Kidney (tissue), 22 donors: ENCODE measurements around the gene MCEE. TPM values are rescaled to one million over a fixed set of nuclear protein-coding genes. Genes with fewer than 3 reads are reported as not detected.
"Not testable (repeated sequence)": the region's sequence is repeated elsewhere in the genome, so short reads cannot be mapped to it uniquely, and the experiment has no call there.

Experiments used
- DNase-seq, 5 donors: peaks; one replicate each; pipeline ENCODE4 v3.0.0-alpha.2; 2013 to 2020
- FAIRE-seq: peaks from 2 replicates; lab custom pipeline; 2012; peaks lifted over from hg19 to GRCh38; lab: Jason Lieb, UNC
- H3K27ac ChIP-seq, 2 donors: one replicate each; pipeline ENCODE4 v1.7.0; 2013; ENCODE audit warnings: low read depth in 2 of 2, low read length in 2 of 2, inconsistent platforms in 1 of 2
- H3K27me3 ChIP-seq: one replicate; pipeline ENCODE4 v1.7.1; 2013; ENCODE audit warnings: low read length, inconsistent platforms; ENCODE audit not compliant: control insufficient read depth, insufficient read depth
- H3K36me3 ChIP-seq, 3 donors: one replicate each; pipeline versions ENCODE4 v1.7.0 to v1.7.1; 2013; ENCODE audit warnings: low read length in 3 of 3, control low read depth in 1 of 3, inconsistent platforms in 1 of 3; ENCODE audit not compliant: insufficient read depth in 3 of 3, control insufficient read depth in 2 of 3
- H3K4me1 ChIP-seq, 3 donors: one replicate each; pipeline versions ENCODE4 v1.7.0 to v1.7.1; 2013; ENCODE audit warnings: low read length in 3 of 3, inconsistent platforms in 1 of 3, low read depth in 1 of 3; ENCODE audit not compliant: control insufficient read depth in 2 of 3, insufficient read depth in 2 of 3
- H3K4me3 ChIP-seq, 3 donors: one replicate each; pipeline versions ENCODE4 v1.7.0 to v1.8.1; 2013; ENCODE audit warnings: low read length in 3 of 3, control low read depth in 1 of 3, inconsistent platforms in 1 of 3
- H3K9ac ChIP-seq, 3 donors: one replicate each; pipeline versions ENCODE4 v1.7.0 to v1.7.1; 2013; ENCODE audit warnings: low read length in 3 of 3, control low read depth in 1 of 3, inconsistent platforms in 1 of 3
- H3K9me3 ChIP-seq, 3 donors: one replicate each; pipeline versions ENCODE4 v1.7.0 to v1.7.1; 2013; ENCODE audit warnings: low read length in 3 of 3, control low read depth in 1 of 3, inconsistent platforms in 1 of 3; ENCODE audit not compliant: control insufficient read depth in 2 of 3, insufficient read depth in 1 of 3
- intact Hi-C: fragments of 100-400 bp; cut with DNase I; formaldehyde crosslinking; loops from one replicate; pipeline ENCODE4 v1.11.1; 2022
- long read RNA-seq, 10 donors: library from polyadenylated mRNA in 1 of 10; unstranded in 1 of 10; transcript quantifications; one replicate each; pipeline ENCODE4 v2.0.0 and lab custom pipeline, GENCODE V29; 2021 to 2026
- polyA plus RNA-seq: library from polyadenylated mRNA; stranded (reverse); fragments of 350-450 nt; fragmentation: Illumina TruSeq; extraction: RNeasy Lipid Tissue Mini Kit (QIAGEN cat#74804); gene quantifications from one replicate; pipeline ENCODE4 v1.2.3, GENCODE V29; 2014; ENCODE audit warnings: low read depth, low replicate concordance; ENCODE audit not compliant: insufficient read depth
- total RNA-seq: library from RNA; stranded (reverse); fragmentation: NEBNext Ultra II Directional; extraction: Animal tissue kit (Norgen Biotek cat#: 25700); gene quantifications from one replicate; pipeline ENCODE4 v1.2.1, GENCODE V29; 2021
- TF ChIP-seq, protein P1 (sequence below): IDR thresholded peaks from 3 replicates; pipeline ENCODE4 v1.5.1; 2012; ENCODE audit warnings: mild to moderate bottlenecking, moderate library complexity, borderline replicate concordance; ENCODE audit not compliant: insufficient read depth; ENCODE audit errors: extremely low read depth
- donor health status: control.
- donor health status: control.
- donor health status: control.
- donor health status: control.
- donor health status: control.
- donor health status: DM: yes; HTN: yes; CAD: no.
- donor health status: Normal renal cell carcinoma (clear cell type).

MCEE gene
- 20.3 TPM for total RNA-seq
- 29.0 TPM for polyA plus RNA-seq
- long read RNA-seq, donor 1, transcript MCEE-201 (3 exons, 835 nt), result major isoform, 6 of 7 reads
- long read RNA-seq, donor 1, partial matches to known transcripts, result 0 of 7 reads
- long read RNA-seq, donor 1, other reads (novel, unspliced or antisense), result 0 of 7 reads
- long read RNA-seq, donor 2, transcript MCEE-201 (3 exons, 835 nt), result major isoform, 7 of 7 reads
- long read RNA-seq, donor 2, partial matches to known transcripts, result 0 of 7 reads
- long read RNA-seq, donor 2, other reads (novel, unspliced or antisense), result 0 of 7 reads
- long read RNA-seq, donor 3, transcript MCEE-201 (3 exons, 835 nt), result major isoform, 11 of 17 reads
- long read RNA-seq, donor 3, partial matches to known transcripts, result 0 of 17 reads
- long read RNA-seq, donor 3, other reads (novel, unspliced or antisense), result 5 of 17 reads
- long read RNA-seq, donor 4, partial matches to known transcripts, result 0 of 2 reads
- long read RNA-seq, donor 4, other reads (novel, unspliced or antisense), result 0 of 2 reads
- long read RNA-seq, donor 5, result 0 reads
- long read RNA-seq, donor 6, transcript MCEE-201 (3 exons, 835 nt), result major isoform, 15 of 28 reads
- long read RNA-seq, donor 6, partial matches to known transcripts, result 11 of 28 reads
- long read RNA-seq, donor 6, other reads (novel, unspliced or antisense), result 0 of 28 reads
- long read RNA-seq, donor 7, partial matches to known transcripts, result 0 of 7 reads
- long read RNA-seq, donor 7, other reads (novel, unspliced or antisense), result 3 of 7 reads
- long read RNA-seq, donor 8, transcript MCEE-201 (3 exons, 835 nt), result major isoform, 7 of 8 reads
- long read RNA-seq, donor 8, partial matches to known transcripts, result 0 of 8 reads
- long read RNA-seq, donor 8, other reads (novel, unspliced or antisense), result 0 of 8 reads
- long read RNA-seq, donor 9, transcript MCEE-201 (3 exons, 835 nt), result major isoform, 5 of 5 reads
- long read RNA-seq, donor 9, partial matches to known transcripts, result 0 of 5 reads
- long read RNA-seq, donor 9, other reads (novel, unspliced or antisense), result 0 of 5 reads
- long read RNA-seq, donor 10, transcript MCEE-201 (3 exons, 835 nt), result major isoform, 5 of 129 reads
- long read RNA-seq, donor 10, partial matches to known transcripts, result 117 of 129 reads
- long read RNA-seq, donor 10, other reads (novel, unspliced or antisense), result 7 of 129 reads

DNA sequence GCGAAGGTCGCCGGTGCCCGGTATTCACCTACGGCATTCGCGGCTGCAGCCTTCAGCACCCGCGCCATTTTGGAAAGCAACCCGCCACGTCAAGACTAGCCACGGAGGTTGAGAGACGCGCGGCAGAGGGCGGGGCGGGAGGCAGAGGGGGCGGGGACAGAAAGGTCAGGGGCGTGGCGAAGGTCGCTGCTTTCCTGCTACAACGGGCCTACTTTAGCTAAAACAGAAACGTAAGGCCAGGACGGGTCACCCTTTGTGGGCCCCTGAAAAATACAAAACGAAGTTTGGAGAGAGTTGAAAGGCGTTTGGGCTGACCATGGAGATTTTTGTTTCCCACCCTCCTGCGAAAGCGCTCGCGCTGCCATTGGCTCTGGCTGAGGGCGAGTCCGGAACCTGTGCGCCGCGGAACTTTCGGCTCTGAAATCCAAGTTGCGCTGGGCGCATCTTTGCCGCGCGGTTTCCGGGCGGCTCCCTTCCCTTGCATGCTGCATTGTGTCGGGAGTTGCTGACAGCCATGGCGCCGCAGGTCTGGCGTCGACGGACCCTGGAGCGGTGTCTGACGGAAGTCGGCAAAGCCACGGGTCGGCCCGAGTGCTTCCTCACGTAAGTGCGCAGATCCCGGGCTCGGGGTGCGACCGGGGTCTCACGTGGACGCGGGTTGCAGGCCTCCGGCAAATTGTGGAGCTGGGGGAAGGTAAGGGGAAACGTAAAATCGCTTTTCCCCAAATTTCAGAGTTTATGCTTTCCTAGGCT, at the start of gene MCEE, which contains the start of gene MPHOSPH10:
TSS of gene MCEE (minus strand) at position 78 of the 753 bp plus-strand sequence. CDS start at position 68, 10 bp downstream.
TSS of gene MPHOSPH10 (plus strand) at position 483 of the 753 bp plus-strand sequence. CDS start at position 515, 32 bp downstream.
- Histone ChIP-seq H3K9me3 (no peaks in the 10 kb centered on the region), H3K4me1 (peaks cover 0 to 15% (median 11%) of the 10 kb centered on the region in 3 donors), H3K4me3 (peak within 1 kb of the TSS; percentile 90 to 98 (median 96)), H3K36me3 (peaks cover 2 to 7% (median 6%) of the 10 kb centered on the region in 3 donors), H3K27ac (peak within 1 kb of the TSS; percentile 93 to 98), H3K9ac (peak within 1 kb of the TSS; percentile 89 to 94 (median 92)), H3K27me3 (no peaks in the 10 kb centered on the region)
- DNase-seq (peak; percentile 91 to 96 (median 96)), FAIRE-seq (no peak)
- intact Hi-C loops, result no loop called here
- TF ChIP-seq, protein P1, sequence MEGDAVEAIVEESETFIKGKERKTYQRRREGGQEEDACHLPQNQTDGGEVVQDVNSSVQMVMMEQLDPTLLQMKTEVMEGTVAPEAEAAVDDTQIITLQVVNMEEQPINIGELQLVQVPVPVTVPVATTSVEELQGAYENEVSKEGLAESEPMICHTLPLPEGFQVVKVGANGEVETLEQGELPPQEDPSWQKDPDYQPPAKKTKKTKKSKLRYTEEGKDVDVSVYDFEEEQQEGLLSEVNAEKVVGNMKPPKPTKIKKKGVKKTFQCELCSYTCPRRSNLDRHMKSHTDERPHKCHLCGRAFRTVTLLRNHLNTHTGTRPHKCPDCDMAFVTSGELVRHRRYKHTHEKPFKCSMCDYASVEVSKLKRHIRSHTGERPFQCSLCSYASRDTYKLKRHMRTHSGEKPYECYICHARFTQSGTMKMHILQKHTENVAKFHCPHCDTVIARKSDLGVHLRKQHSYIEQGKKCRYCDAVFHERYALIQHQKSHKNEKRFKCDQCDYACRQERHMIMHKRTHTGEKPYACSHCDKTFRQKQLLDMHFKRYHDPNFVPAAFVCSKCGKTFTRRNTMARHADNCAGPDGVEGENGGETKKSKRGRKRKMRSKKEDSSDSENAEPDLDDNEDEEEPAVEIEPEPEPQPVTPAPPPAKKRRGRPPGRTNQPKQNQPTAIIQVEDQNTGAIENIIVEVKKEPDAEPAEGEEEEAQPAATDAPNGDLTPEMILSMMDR, result no peak

DNA sequence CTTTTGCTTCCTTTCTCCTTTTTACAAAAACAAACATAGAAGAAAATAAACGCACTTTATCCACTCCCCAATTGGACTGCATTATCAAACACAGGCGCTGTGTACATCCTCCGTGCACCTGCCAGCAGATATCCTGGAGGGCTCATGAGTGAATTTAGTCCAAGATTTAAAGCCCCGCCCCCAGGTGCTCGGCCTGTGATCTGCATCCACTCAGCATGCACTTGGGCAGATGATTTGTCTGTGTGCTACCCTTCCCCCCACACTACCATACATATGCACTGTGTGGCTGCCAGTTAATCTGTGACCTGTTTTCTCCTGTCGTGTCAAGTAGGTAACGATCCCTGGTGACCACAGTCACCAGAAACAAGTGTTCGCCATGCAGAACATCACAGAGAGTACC, 48.8 kb upstream of the MCEE start:
- FAIRE-seq, DNase-seq: not testable (repeated sequence)

DNA sequence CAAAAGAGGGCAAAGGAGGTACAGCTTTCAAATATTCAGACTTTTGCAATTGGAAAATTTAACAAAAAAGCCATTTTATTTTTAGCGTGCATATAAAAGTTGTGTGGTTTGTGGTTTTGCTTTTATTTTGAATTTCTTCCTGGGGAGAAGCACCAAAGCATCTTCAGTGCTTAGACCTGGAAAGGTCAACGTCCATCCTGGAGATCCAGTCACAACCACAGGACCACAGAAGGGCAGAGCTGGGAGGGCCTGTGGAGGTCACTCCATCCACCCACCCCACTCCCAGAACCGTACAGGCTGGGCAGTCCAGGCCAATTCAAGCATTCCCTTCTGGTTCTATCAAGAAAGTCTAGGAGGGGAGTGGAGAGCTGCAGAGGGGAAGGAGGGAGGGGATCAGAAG, 44.2 kb upstream of the MCEE start:
- no peak overlapping the region for H3K9ac ChIP-seq
- intact Hi-C loops, result no loop called here
- TF ChIP-seq, protein P1, result no peak
- H3K4me3 ChIP-seq, result no peak overlapping the region
- FAIRE-seq (no peak), DNase-seq (no peak)
- no peaks in the 10 kb centered on the region for H3K27me3 ChIP-seq
- H3K9me3 ChIP-seq, result no peaks in the 10 kb centered on the region
- H3K36me3 ChIP-seq, result no peaks in the 10 kb centered on the region
- H3K4me1 ChIP-seq, result no peaks in the 10 kb centered on the region
- no peak overlapping the region for H3K27ac ChIP-seq

More for the DNA sequence above, 48.8 kb upstream of the MCEE start:
- H3K27me3 ChIP-seq, H3K9ac ChIP-seq, H3K36me3 ChIP-seq, H3K27ac ChIP-seq, H3K4me3 ChIP-seq, intact Hi-C loops, H3K4me1 ChIP-seq, H3K9me3 ChIP-seq: not testable (repeated sequence)
